H1 (cell line): ENCODE data around the gene KANTR.

Experiments
- CTCF ChIP-seq, 3 experiments: IDR thresholded peaks; 1 replicate in 2 of 3; 2 replicates in 1 of 3; pipeline versions ENCODE4 v1.5.1 to v1.6.1; 2011; ENCODE audit warnings: low read length in 3 of 3, mild to moderate bottlenecking in 3 of 3, inconsistent platforms in 2 of 3, low read depth in 1 of 3, moderate library complexity in 1 of 3; ENCODE audit not compliant: insufficient read depth in 1 of 3; ENCODE audit errors: control extremely low read depth in 1 of 3
- RXRA ChIP-seq: IDR thresholded peaks from 2 replicates; pipeline ENCODE4 v1.6.1; 2011; ENCODE audit warnings: low read depth, mild to moderate bottlenecking, low read length, moderate library complexity; ENCODE audit not compliant: insufficient read depth

GRCh38 chrX:53093748-53094581, at the start of gene KANTR:
- TF ChIP-seq RXRA (no peak), CTCF (IDR thresholded peaks at IDR 0.05; ENCODE audit: control extremely low read depth in 1 of 3, insufficient read depth in 1 of 3, low read depth in 1 of 3, low read length in 3 of 3) (no peak)
